GM12878 (cell line): Measurements from ENCODE around the gene CAST.

Experiments used
- CEBPB ChIP-seq, 2 experiments: fragments of 150-350 bp in 1 of 2; IDR thresholded peaks; 2 replicates each; pipeline ENCODE4 v1.6.1; 2012 to 2014; ENCODE audit warnings: low read depth in 2 of 2, low read length in 2 of 2, borderline replicate concordance in 1 of 2, inconsistent platforms in 1 of 2
- CTCF ChIP-seq, 3 experiments: IDR thresholded peaks in 2 of 3; conservative IDR thresholded peaks in 1 of 3; 2 replicates each; pipeline ENCODE4 v1.5.1; 2011; ENCODE audit warnings: low read depth in 3 of 3, low read length in 3 of 3, mild to moderate bottlenecking in 3 of 3, control low read depth in 2 of 3, moderate library complexity in 2 of 3, inconsistent platforms in 1 of 3, mixed read lengths in 1 of 3; ENCODE audit not compliant: control insufficient read depth in 2 of 3, insufficient read depth in 1 of 3; ENCODE audit errors: extremely low read depth in 1 of 3
- EGR1 ChIP-seq, 2 experiments: IDR thresholded peaks; 1 replicate in 1 of 2; 2 replicates in 1 of 2; pipeline ENCODE4 v1.6.1; 2011 to 2012; ENCODE audit warnings: low read depth in 2 of 2, low read length in 2 of 2, borderline replicate concordance in 1 of 2, mild to moderate bottlenecking in 1 of 2, moderate library complexity in 1 of 2
- KAT2A ChIP-seq: conservative IDR thresholded peaks from 2 replicates; pipeline ENCODE4 v1.6.1; 2011; ENCODE audit warnings: low read depth, low read length; ENCODE audit not compliant: control insufficient read depth
- KDM1A ChIP-seq: fragments of 200-600 bp; sonication (generic); IDR thresholded peaks from 2 replicates; pipeline ENCODE4 v1.6.1; 2016; ENCODE audit warnings: borderline replicate concordance
- KLF5 ChIP-seq: fragments of 450-650 bp; IDR thresholded peaks from 2 replicates; pipeline ENCODE4 v1.6.1; 2014; ENCODE audit warnings: mild to moderate bottlenecking; ENCODE audit not compliant: partially characterized antibody
- SUZ12 ChIP-seq: fragments of 200-600 bp; sonication (generic); IDR thresholded peaks from one replicate; pipeline ENCODE4 v1.6.1; 2018; ENCODE audit warnings: antibody characterized with exemption, mild to moderate bottlenecking; ENCODE audit not compliant: unreplicated experiment
- TAF1 ChIP-seq: IDR thresholded peaks from 2 replicates; pipeline ENCODE4 v1.6.1; 2011; ENCODE audit warnings: mild to moderate bottlenecking, low read depth, low read length, borderline replicate concordance
- ZNF217 ChIP-seq: fragments of 450-650 bp; IDR thresholded peaks from 2 replicates; pipeline ENCODE4 v1.6.1; 2017; ENCODE audit warnings: antibody characterized with exemption, mild to moderate bottlenecking
- TF ChIP-seq, protein P1 (sequence below): fragments of 150-350 bp; IDR thresholded peaks from 2 replicates; pipeline ENCODE4 v1.6.1; 2014; ENCODE audit warnings: mild to moderate bottlenecking, low read depth, low read length
- TF ChIP-seq, protein P2 (sequence below): IDR thresholded peaks from 2 replicates; pipeline ENCODE4 v1.6.1; 2011; ENCODE audit warnings: mild to moderate bottlenecking, low read depth, low read length, moderate library complexity; ENCODE audit not compliant: insufficient replicate concordance

- no peak for TF ChIP-seq CTCF (IDR thresholded peaks at IDR 0.05 in 2 of 3, conservative IDR thresholded peaks at IDR 0.05 in 1 of 3; ENCODE audit: control insufficient read depth in 2 of 3, extremely low read depth in 1 of 3, insufficient read depth in 1 of 3, low read depth in 3 of 3, low read length in 3 of 3)
- TF ChIP-seq KLF5 = no peak
- no peak for TF ChIP-seq KDM1A
- TF ChIP-seq, protein P1, sequence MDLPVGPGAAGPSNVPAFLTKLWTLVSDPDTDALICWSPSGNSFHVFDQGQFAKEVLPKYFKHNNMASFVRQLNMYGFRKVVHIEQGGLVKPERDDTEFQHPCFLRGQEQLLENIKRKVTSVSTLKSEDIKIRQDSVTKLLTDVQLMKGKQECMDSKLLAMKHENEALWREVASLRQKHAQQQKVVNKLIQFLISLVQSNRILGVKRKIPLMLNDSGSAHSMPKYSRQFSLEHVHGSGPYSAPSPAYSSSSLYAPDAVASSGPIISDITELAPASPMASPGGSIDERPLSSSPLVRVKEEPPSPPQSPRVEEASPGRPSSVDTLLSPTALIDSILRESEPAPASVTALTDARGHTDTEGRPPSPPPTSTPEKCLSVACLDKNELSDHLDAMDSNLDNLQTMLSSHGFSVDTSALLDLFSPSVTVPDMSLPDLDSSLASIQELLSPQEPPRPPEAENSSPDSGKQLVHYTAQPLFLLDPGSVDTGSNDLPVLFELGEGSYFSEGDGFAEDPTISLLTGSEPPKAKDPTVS = no peak
- no peak for TF ChIP-seq TAF1
- no peak for TF ChIP-seq ZNF217
- no peak for TF ChIP-seq CEBPB (IDR thresholded peaks at IDR 0.05; ENCODE audit: borderline replicate concordance in 1 of 2, low read depth in 2 of 2, low read length in 2 of 2)
- no peak for TF ChIP-seq KAT2A
- no peak for TF ChIP-seq EGR1 (IDR thresholded peaks at IDR 0.05; ENCODE audit: borderline replicate concordance in 1 of 2, low read depth in 2 of 2, low read length in 2 of 2)
- TF ChIP-seq SUZ12 = no peak
- TF ChIP-seq, protein P2, sequence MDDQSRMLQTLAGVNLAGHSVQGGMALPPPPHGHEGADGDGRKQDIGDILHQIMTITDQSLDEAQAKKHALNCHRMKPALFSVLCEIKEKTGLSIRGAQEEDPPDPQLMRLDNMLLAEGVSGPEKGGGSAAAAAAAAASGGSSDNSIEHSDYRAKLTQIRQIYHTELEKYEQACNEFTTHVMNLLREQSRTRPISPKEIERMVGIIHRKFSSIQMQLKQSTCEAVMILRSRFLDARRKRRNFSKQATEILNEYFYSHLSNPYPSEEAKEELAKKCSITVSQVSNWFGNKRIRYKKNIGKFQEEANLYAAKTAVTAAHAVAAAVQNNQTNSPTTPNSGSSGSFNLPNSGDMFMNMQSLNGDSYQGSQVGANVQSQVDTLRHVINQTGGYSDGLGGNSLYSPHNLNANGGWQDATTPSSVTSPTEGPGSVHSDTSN = no peak
Observed at GRCh38 chr5:96783326-96783725, 121.2 kb downstream of the CAST start.
